Natural killer cell (primary cell): ENCODE measurements around the gene RELA. TPM values are rescaled to one million over a fixed set of nuclear protein-coding genes. Genes with fewer than 3 reads are reported as not detected.

Source experiments
- ATAC-seq, 3 donors: fragments of 150-1000 bp in 2 of 3; fragments of 200-7000 bp in 1 of 3; cut with Tn5 transposase; 1 replicate in 1 of 3; 2 replicates in 2 of 3; pipeline ENCODE4 v1.10.0; 2021; ENCODE audit warnings: mild to moderate bottlenecking in 2 of 3, moderate library complexity in 2 of 3
- DNase-seq, 2 donors: peaks; one replicate each; pipeline versions ENCODE4 v3.0.0 to v3.0.0-alpha.2; 2013 to 2021; ENCODE audit warnings: mixed read lengths in 1 of 2
- H3K27ac ChIP-seq: one replicate; pipeline ENCODE4 v1.5.1; 2013; ENCODE audit warnings: mild to moderate bottlenecking, low read length
- H3K27me3 ChIP-seq: one replicate; pipeline ENCODE4 v1.6.1; 2013; ENCODE audit warnings: low read length; ENCODE audit not compliant: control insufficient read depth, insufficient read depth
- H3K36me3 ChIP-seq: one replicate; pipeline ENCODE4 v1.6.1; 2013; ENCODE audit warnings: low read length; ENCODE audit not compliant: control insufficient read depth, insufficient read depth
- H3K4me1 ChIP-seq: one replicate; pipeline ENCODE4 v1.6.1; 2013; ENCODE audit warnings: low read length; ENCODE audit not compliant: control insufficient read depth, insufficient read depth
- H3K4me3 ChIP-seq: one replicate; pipeline ENCODE4 v1.5.1; 2013; ENCODE audit warnings: low read length
- H3K9me3 ChIP-seq: one replicate; pipeline ENCODE4 v1.6.1; 2013; ENCODE audit warnings: low read length; ENCODE audit not compliant: control insufficient read depth, insufficient read depth
- H3K27ac Mint-ChIP-seq, 2 donors: one replicate each; pipeline ENCODE4 v1.8.0; 2022; ENCODE audit warnings: mild to moderate bottlenecking in 2 of 2, mixed read lengths in 2 of 2, moderate library complexity in 1 of 2
- H3K27me3 Mint-ChIP-seq, 2 donors: one replicate each; pipeline ENCODE4 v1.8.0; 2022; ENCODE audit warnings: low read depth in 2 of 2, mixed read lengths in 2 of 2
- H3K36me3 Mint-ChIP-seq: one replicate; pipeline ENCODE4 v1.8.0; 2022; ENCODE audit warnings: mixed read lengths
- H3K4me1 Mint-ChIP-seq, 2 donors: one replicate each; pipeline ENCODE4 v1.8.0; 2022; ENCODE audit warnings: mixed read lengths in 2 of 2
- H3K4me3 Mint-ChIP-seq: one replicate; pipeline ENCODE4 v1.8.0; 2022; ENCODE audit warnings: mild to moderate bottlenecking, moderate library complexity, mixed read lengths
- H3K9me3 Mint-ChIP-seq, 2 donors: one replicate each; pipeline ENCODE4 v1.8.0; 2022; ENCODE audit warnings: mixed read lengths in 2 of 2
- WGBS: methylation state at CpG from one replicate; pipeline ENCODE4 v1.1.7; 2013; ENCODE audit warnings: missing lambda C conversion rate; ENCODE audit not compliant: insufficient coverage; 5-methylcytosine and 5-hydroxymethylcytosine counted together
- intact Hi-C: fragments of 100-400 bp; cut with micrococcal nuclease; formaldehyde crosslinking; loops from one replicate; pipeline ENCODE4 v1.14.2; 2022
- total RNA-seq, 4 donors: library from RNA; stranded (reverse); fragments of 120-200 nt in 1 of 4; gene quantifications; one replicate each; pipeline versions ENCODE4 v1.2.3 to v1.2.4, GENCODE V29; 2013 to 2022
- TF ChIP-seq, protein P1 (sequence below): fragments of 200-600 bp; IDR thresholded peaks from one replicate; pipeline ENCODE4 v1.8.0; 2022; ENCODE audit warnings: antibody characterized with exemption

Gene RELA
- total RNA-seq, 3 donors from 2014 or later (not counting 1 experiment from before 2014, with no cell fraction given): 319 to 380 (median 338) TPM

DNA sequence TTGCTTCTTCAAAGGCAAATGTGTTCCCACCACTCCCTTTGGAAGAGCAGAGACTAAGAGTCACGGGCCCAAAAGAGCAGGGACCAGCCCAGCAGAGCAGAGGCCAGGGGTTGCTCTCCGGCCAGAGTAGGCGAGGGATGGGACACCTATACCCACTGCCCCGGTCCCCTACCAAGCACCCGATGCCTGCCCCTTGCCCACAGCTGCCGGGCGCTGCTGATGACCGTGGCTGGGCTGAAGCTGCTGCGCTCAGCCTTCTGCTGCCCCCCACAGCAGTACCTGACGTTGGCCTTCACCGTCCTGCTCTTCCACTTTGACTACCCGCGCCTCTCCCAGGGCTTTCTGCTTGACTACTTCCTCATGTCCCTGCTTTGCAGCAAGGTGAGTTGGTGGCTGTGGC lies 35.5 kb downstream of the RELA start:
- Histone ChIP-seq H3K4me3 (no peak overlapping the region), H3K4me1 (peaks cover 10% of the 10 kb centered on the region), H3K27me3 (no peaks in the 10 kb centered on the region), H3K27ac (no peak overlapping the region), H3K36me3 (peaks cover 80% of the 10 kb centered on the region), H3K9me3 (no peaks in the 10 kb centered on the region)
- ATAC-seq: no peak
- WGBS: 96% methylated on average over 13 of the region's 13 CpGs
- Mint-ChIP-seq H3K4me1 (peaks cover 7 to 13% of the 10 kb centered on the region in 2 donors), H3K36me3 (no peaks in the 10 kb centered on the region), H3K4me3 (no peak overlapping the region), H3K27ac (no peak overlapping the region), H3K27me3 (no peaks in the 10 kb centered on the region), H3K9me3 (no peaks in the 10 kb centered on the region)
- TF ChIP-seq, protein P1, sequence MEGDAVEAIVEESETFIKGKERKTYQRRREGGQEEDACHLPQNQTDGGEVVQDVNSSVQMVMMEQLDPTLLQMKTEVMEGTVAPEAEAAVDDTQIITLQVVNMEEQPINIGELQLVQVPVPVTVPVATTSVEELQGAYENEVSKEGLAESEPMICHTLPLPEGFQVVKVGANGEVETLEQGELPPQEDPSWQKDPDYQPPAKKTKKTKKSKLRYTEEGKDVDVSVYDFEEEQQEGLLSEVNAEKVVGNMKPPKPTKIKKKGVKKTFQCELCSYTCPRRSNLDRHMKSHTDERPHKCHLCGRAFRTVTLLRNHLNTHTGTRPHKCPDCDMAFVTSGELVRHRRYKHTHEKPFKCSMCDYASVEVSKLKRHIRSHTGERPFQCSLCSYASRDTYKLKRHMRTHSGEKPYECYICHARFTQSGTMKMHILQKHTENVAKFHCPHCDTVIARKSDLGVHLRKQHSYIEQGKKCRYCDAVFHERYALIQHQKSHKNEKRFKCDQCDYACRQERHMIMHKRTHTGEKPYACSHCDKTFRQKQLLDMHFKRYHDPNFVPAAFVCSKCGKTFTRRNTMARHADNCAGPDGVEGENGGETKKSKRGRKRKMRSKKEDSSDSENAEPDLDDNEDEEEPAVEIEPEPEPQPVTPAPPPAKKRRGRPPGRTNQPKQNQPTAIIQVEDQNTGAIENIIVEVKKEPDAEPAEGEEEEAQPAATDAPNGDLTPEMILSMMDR: no peak
- no peak for DNase-seq
- intact Hi-C loops: loop anchor here (5.0 kb wide), 2 partner anchors 35 to 190 kb away; partner anchors contain the start of gene RELA

DNA sequence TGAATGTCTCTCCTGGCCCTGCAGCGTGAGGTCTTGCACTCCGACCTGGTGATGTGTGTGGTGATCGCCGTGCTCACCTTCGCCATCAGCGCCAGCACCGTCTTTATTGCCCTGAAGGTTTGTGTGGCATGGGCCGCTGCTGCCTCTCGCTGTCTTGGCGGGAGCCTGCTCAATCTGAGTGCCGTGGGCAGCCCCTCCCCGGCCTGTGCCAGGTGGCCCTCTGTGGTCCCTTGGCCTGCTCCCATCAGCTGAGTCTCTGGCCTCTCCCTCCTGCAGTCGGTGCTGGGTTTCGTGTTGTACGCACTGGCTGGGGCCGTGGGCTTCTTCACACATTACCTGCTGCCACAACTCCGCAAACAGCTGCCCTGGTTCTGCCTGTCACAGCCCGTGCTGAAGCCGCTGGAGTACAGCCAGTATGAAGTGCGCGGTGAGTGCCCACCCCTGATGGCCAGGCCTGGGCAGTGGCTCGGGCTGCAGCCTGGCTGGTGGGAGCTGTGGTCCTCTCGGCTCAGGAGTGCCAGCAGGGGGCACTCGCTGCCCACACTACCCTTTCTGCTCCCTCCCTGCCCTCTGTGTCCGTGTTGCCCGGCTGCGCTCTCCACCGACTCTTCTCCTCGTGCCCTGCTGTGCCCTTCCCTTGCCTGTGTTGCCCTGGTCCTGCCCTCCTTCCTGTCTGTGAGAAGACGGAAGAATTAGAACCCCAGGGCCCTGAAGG lies 36.9 kb downstream of the RELA start:
- WGBS: 71% methylated on average over 30 of the region's 30 CpGs
- Histone ChIP-seq H3K36me3 (peaks cover 87% of the 10 kb centered on the region), H3K27me3 (no peaks in the 10 kb centered on the region), H3K4me1 (peaks cover 10% of the 10 kb centered on the region), H3K27ac (no peak overlapping the region), H3K9me3 (no peaks in the 10 kb centered on the region), H3K4me3 (no peak overlapping the region)
- no peak overlapping the region for H3K4me3 Mint-ChIP-seq
- intact Hi-C loops: loop anchor here (1.0 to 5.0 kb wide), 3 partner anchors 37 to 192 kb away; partner anchors contain the start of gene RELA
- TF ChIP-seq, protein P1: peak; percentile 78
- no peaks in the 10 kb centered on the region for H3K9me3 Mint-ChIP-seq
- DNase-seq (peak; percentile 71 to 84), ATAC-seq (peak; percentile 87 to 97 (median 91))
- H3K36me3 Mint-ChIP-seq: no peaks in the 10 kb centered on the region
- H3K27ac Mint-ChIP-seq: peak overlapping the region; percentile 63 to 66
- no peaks in the 10 kb centered on the region for H3K27me3 Mint-ChIP-seq
- H3K4me1 Mint-ChIP-seq: peaks cover 7 to 20% of the 10 kb centered on the region in 2 donors

DNA sequence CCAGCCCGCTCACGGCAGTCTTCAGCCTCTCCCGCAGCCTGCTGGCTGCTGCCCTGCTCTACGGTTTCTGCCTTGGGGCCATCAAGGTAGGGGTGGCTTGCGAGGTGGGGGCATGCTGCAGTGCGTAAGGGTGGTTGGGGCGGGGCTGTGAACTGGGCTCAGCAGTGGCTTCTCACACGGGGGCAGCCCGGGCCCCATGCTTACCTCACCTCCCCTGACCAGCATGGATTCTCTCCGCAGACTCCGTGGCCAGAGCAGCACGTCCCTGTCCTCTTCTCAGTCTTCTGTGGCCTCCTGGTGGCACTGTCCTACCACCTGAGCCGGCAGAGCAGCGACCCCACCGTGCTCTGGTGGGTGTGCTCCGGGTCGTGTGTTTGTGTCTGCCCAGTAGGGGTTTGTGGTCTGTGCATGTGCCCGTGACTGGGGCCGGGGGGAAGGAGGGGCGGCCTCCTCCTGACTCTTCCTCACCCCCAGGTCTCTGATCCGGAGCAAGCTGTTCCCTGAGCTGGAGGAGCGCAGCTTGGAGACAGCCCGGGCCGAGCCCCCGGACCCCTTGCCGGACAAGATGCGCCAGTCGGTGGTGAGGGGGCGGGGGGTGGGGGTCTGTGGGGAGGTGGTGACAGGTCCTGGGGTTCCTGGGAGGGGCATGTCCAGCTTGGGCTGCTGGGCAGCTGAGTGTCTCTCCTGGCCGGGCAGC lies 37.6 kb downstream of the RELA start:
- Mint-ChIP-seq H3K36me3 (no peaks in the 10 kb centered on the region), H3K4me1 (peaks cover 7 to 20% of the 10 kb centered on the region in 2 donors), H3K27me3 (no peaks in the 10 kb centered on the region), H3K4me3 (no peak overlapping the region), H3K9me3 (no peaks in the 10 kb centered on the region), H3K27ac (peak overlapping the region in 1 of 2 donors; percentile 43)
- peaks cover 10% of the 10 kb centered on the region for H3K4me1 ChIP-seq
- no peaks in the 10 kb centered on the region for H3K27me3 ChIP-seq
- TF ChIP-seq, protein P1: no peak
- H3K36me3 ChIP-seq: peaks cover 88% of the 10 kb centered on the region
- ATAC-seq: peak in 2 of 3 donors; percentile 16 to 29
- no peaks in the 10 kb centered on the region for H3K9me3 ChIP-seq
- 75% methylated on average over 29 of the region's 30 CpGs for WGBS
- intact Hi-C loops: loop anchor here (5.0 kb wide), 2 partner anchors 37 to 192 kb away; partner anchors contain the start of gene RELA
- no peak for DNase-seq
- no peak overlapping the region for H3K4me3 ChIP-seq
- H3K27ac ChIP-seq: no peak overlapping the region
